ENCODE measurements around the gene TRIO. TPM values are rescaled to one million over a fixed set of nuclear protein-coding genes. Genes with fewer than 3 reads are reported as not detected.

TRIO gene
- total RNA-seq, 1 experiment from 2014 or later, result 68.4 TPM

GRCh38 chr5:14429101-14430050, 286.2 kb downstream of the TRIO start:
- no peak for TF ChIP-seq ZFX (IDR thresholded peaks at IDR 0.05)
- no peak for TF ChIP-seq YY1 (IDR thresholded peaks at IDR 0.05; ENCODE audit: extremely low read depth, insufficient replicate concordance, low read depth, low read length)
- TF ChIP-seq POLR2AphosphoS5 (IDR thresholded peaks at IDR 0.05; ENCODE audit: low read depth, low read length), result no peak
- TF ChIP-seq MAX (IDR thresholded peaks at IDR 0.05), result no peak
- TF ChIP-seq SRF (IDR thresholded peaks at IDR 0.05; ENCODE audit: low read depth), result no peak
- TF ChIP-seq TCF7L2 (IDR thresholded peaks at IDR 0.05; ENCODE audit: borderline replicate concordance, extremely low read depth, insufficient read depth, insufficient read length), result no peak
- TF ChIP-seq ZBTB33 (IDR thresholded peaks at IDR 0.05; ENCODE audit: extremely low read depth, insufficient replicate concordance, low read length), result no peak

More at GRCh38 chr5:14429101-14430050, 286.2 kb downstream of the TRIO start:
- Histone ChIP-seq H3K27ac (ENCODE audit: low read depth, low read length) (no peak overlapping the region), H3K9me2 (ENCODE audit: insufficient read depth) (no peaks in the 10 kb centered on the region), H3K79me2 (ENCODE audit: insufficient read depth, low read length) (no peaks in the 10 kb centered on the region), H3K27me3 (ENCODE audit: insufficient read depth, low read length) (no peaks in the 10 kb centered on the region), H3K4me2 (ENCODE audit: low read length) (no peak overlapping the region), H3K4me3 (replicated peaks in 1 of 2; ENCODE audit: low read depth in 1 of 2, low read length in 2 of 2) (no peak overlapping the region), H3K9me3 (ENCODE audit: control insufficient read depth in 1 of 2, insufficient read depth in 1 of 2, low read depth in 1 of 2, low read length in 2 of 2) (no peaks in the 10 kb centered on the region), H3K36me3 (ENCODE audit: control insufficient read depth in 1 of 2, insufficient read depth in 2 of 2, low read length in 2 of 2) (peaks cover under 1 to 3% of the 10 kb centered on the region in 2 experiments; a peak in 1 of 4 replicates), H3K4me1 (ENCODE audit: control insufficient read depth in 1 of 2, insufficient read depth in 2 of 2, low read length in 2 of 2) (no peaks in the 10 kb centered on the region), H3K9ac (ENCODE audit: low read length) (no peak overlapping the region), H4K20me1 (ENCODE audit: insufficient read depth) (no peaks in the 10 kb centered on the region), H2AFZ (ENCODE audit: low read depth, low read length, poor library complexity, severe bottlenecking) (no peak overlapping the region)
- ChIA-PET RAD21 (ENCODE audit: low non-redundant PET in 1 of 2, low total read pairs in 2 of 2, uncharacterized antibody in 2 of 2, unreplicated experiment in 2 of 2) (interaction anchor here in 1 of 2 experiments (0.6 kb wide), 1 partner anchor 453 kb away, joined by 4 read pairs; no protein-coding TSS in a partner anchor), POLR2A (no interaction called here), CTCF (interaction anchor here (1.3 kb wide), 1 partner anchor 219 kb away, joined by 5 read pairs; no protein-coding TSS in a partner anchor)
- ATAC-seq, result no peak
- intact Hi-C loops (cut with micrococcal nuclease), result no loop called here
- BruUV-seq (replicated peaks), result no TSS peak
- no peak for DNase-seq (ENCODE audit: low read depth, low spot score)

Data from HCT116 (cell line).